ENCODE data around the gene DDX25. TPM values are rescaled to one million over a fixed set of nuclear protein-coding genes. Genes with fewer than 3 reads are reported as not detected.
A peak's percentile ranks its signal among the peaks of the same experiment; 100 is the strongest.

The DDX25 gene
- total RNA-seq, 1 experiment from 2014 or later, result not detected

- no peak for DNase-seq (ENCODE audit: extremely low read depth, low read depth)
Measured at GRCh38 chr11:125933030-125933813, 28.9 kb downstream of the DDX25 start.

- no peak for DNase-seq (ENCODE audit: extremely low read depth, low read depth)
Measured at GRCh38 chr11:125934473-125934872, 30.2 kb downstream of the DDX25 start.

DNA sequence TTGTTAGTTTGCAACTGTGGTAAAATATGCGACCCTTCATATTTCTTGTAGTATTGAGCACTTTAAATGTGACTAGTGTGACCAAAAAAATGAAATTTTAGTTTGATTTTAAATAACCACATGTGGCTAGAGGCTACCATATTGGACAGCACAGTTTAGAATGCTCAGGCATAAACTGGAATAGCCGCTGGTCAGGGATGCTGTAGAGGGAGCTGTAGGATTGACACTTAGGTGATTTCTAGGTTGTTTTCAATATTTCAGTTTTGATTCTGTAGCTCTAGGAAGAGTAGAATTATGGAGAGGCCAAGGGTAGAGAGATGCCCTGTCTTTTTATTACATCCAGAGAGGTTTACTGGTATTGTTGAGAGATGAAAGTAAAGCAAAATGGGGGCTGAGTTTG lies 30.7 kb downstream of the DDX25 start:
- DNase-seq (ENCODE audit: extremely low read depth, low read depth), result no peak

- DNase-seq (ENCODE audit: extremely low read depth, low read depth), result no peak
Measured at GRCh38 chr11:125935618-125936199, 31.4 kb downstream of the DDX25 start.

GRCh38 chr11:125938418-125938817 lies 34.1 kb downstream of the DDX25 start:
- DNase-seq (ENCODE audit: extremely low read depth, low read depth), result no peak

GRCh38 chr11:125939081-125939521 lies 34.8 kb downstream of the DDX25 start:
- no peak for DNase-seq (ENCODE audit: extremely low read depth, low read depth)

DNA sequence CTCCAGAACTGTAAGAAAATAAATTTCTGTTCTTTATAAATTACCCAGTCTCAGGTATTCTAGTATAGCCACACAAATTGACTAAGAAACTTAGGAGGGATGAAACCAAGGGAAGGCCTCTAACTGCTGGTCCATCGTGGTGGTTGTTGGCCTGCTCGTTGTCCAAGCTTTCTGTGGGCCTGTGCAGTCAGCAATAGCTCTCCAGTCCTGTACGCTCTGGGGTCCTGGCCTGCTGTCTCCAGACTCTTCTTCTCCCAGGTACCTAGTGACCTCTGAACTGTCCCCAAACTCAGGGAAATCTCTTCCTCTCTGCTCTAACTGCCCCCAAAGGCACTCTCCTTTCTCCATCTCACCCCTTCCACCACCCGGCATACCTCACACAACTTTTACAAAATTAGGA lies 35.8 kb downstream of the DDX25 start:
- DNase-seq (ENCODE audit: extremely low read depth, low read depth), result no peak

DNA sequence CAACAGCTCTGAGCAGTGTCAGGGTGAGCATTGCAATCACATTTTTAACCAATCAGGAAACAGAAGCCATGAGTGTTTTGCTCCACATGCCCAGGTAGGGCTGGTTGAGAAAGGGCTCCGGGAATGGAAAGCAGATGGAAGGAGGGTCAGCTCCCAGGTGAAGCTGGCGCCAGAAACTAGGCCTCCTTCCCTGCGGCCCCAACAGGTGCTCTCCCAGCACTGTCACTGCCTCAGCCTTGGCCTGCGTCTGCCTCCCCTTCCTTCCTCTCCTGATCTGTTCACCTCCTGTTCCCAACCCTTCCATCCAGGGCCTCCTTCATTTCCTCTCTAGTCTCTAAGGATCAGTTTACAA lies 36.9 kb downstream of the DDX25 start:
- DNase-seq (ENCODE audit: extremely low read depth, low read depth), result no peak

GRCh38 chr11:125941619-125942611 lies 37.6 kb downstream of the DDX25 start:
- DNase-seq (ENCODE audit: extremely low read depth, low read depth), result peak; percentile 22

GRCh38 chr11:125942771-125943428 lies 38.6 kb downstream of the DDX25 start:
- DNase-seq (ENCODE audit: extremely low read depth, low read depth), result no peak

DNA sequence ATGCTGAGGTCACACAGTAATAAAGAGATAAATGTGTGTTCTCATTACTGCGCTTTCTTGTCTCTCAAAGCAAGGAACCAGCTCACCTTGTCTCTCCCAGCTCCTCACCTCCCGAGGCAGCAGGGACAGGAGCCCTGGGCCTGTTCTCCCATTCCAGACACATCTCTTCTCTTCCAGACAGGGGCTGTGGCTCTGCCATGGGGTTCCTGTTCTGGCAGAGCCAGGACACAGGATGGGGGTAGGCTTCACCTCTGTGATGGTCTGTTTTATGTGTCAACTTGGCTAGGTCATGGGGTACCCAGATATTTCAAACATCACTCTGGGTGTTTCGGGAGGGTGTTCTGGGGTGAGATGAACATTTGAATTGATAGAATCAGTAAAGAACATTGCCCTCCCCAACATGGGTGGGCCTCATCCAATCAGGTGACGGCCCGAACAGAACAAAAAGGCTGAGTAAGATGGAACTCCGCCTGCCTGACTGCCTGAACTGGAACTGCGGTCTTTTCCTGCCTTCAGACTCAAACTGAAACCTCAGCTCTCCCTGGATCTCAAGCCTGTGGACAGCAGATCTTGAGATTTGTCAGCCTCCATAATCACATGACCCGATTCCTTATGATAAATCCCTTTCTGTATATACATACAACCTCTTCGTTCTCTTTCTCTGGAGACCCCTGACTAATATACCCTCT lies 39.5 kb downstream of the DDX25 start:
- no peak for DNase-seq (ENCODE audit: extremely low read depth, low read depth)

- DNase-seq (ENCODE audit: extremely low read depth, low read depth), result no peak
Measured at GRCh38 chr11:125944350-125945010, 40.2 kb downstream of the DDX25 start.

GRCh38 chr11:125945011-125945796 lies 40.9 kb downstream of the DDX25 start:
- no peak for DNase-seq (ENCODE audit: extremely low read depth, low read depth)

DNA sequence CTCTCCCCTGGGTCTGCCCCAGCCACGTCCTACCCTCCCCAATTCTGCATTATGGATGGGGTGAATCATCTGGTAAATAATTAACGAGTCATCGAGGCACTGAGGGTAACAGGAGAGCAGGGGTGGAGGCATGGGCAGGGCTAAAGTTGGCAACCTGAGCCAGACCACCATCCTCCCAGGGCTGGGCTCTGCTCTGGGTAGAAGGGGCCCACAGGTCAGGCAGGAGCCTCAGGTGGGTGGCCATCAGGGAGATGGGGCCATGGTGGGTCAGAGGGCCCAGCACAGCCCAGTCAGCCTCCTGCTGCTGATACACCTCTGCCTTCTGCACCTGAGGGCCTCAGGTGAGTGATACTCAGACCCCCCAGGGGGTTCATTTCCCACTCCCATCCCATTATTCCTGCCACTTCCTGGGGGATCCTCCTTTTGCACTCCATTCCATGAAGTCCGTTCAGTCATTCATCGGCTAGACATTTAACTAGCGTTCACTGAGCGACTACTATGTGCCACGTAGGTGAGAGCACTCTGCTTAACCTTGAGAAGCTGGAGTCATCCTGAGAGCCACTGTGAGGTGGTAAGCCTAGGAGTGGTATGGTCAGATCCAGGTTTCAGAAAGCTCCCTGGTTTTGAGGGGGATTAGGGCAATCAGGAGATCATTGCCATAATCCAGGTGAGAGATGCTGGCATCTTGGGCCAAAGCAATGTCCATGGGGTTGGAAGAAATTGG lies 41.7 kb downstream of the DDX25 start, which contains the start of gene VSIG10L2:
Gene VSIG10L2, plus strand, starts transcription at position 248 of the 724 bp plus-strand sequence. Its CDS starts 12 bp downstream, at position 260.
- no peak for DNase-seq (ENCODE audit: extremely low read depth, low read depth)

GRCh38 chr11:125946712-125947418 lies 42.6 kb downstream of the DDX25 start:
- DNase-seq (ENCODE audit: extremely low read depth, low read depth), result no peak

GRCh38 chr11:125947419-125948277 lies 43.3 kb downstream of the DDX25 start:
- no peak for DNase-seq (ENCODE audit: extremely low read depth, low read depth)
